Nephron progenitor cell (in vitro differentiated cells): ENCODE results near the gene MEF2D.

ENCODE experiments used
- DNase-seq: peaks from one replicate; pipeline ENCODE4 v3.0.0; 2021
- H3K27ac Mint-ChIP-seq: 2 replicates; pipeline ENCODE4 v1.8.0; 2021; ENCODE audit warnings: mild to moderate bottlenecking, moderate library complexity, mixed read lengths
- H3K27me3 Mint-ChIP-seq: 2 replicates; pipeline ENCODE4 v1.8.0; 2021; ENCODE audit warnings: mild to moderate bottlenecking, low read depth, mixed read lengths; ENCODE audit not compliant: poor library complexity
- H3K36me3 Mint-ChIP-seq: 2 replicates; pipeline ENCODE4 v1.8.0; 2021; ENCODE audit warnings: low read depth, mixed read lengths
- H3K4me1 Mint-ChIP-seq: 2 replicates; pipeline ENCODE4 v1.8.0; 2021; ENCODE audit warnings: mixed read lengths
- H3K4me3 Mint-ChIP-seq: 2 replicates; pipeline ENCODE4 v1.8.0; 2021; ENCODE audit warnings: mild to moderate bottlenecking, moderate library complexity, mixed read lengths
- H3K9me3 Mint-ChIP-seq: 2 replicates; pipeline ENCODE4 v1.8.0; 2021; ENCODE audit warnings: mild to moderate bottlenecking, moderate library complexity, mixed read lengths
- TF ChIP-seq, protein P1 (sequence below): fragments of 200-600 bp; sonication (generic); IDR thresholded peaks from 2 replicates; pipeline ENCODE4 v1.5.0; 2021; ENCODE audit warnings: antibody characterized with exemption

MEF2D gene

DNA sequence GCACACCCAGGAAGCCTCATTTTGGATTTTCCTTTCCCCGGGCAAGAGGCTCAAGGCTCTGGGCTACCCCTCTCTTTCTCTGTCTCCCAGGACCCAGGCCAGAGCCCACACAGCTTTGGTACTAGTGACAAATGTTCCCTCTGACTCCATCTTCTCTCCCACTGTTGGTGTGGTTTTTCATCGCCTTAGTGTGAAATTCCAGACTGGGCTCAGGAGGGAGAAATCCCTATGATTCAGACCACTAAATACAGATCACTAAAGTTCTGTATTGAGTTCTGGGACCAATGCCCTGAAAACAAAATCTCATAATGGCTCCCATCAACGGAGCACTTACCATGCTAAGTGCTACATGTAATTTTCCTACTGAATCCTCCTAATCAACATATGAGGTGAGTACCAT is 45.7 kb upstream of the MEF2D start:
- TF ChIP-seq, protein P1, sequence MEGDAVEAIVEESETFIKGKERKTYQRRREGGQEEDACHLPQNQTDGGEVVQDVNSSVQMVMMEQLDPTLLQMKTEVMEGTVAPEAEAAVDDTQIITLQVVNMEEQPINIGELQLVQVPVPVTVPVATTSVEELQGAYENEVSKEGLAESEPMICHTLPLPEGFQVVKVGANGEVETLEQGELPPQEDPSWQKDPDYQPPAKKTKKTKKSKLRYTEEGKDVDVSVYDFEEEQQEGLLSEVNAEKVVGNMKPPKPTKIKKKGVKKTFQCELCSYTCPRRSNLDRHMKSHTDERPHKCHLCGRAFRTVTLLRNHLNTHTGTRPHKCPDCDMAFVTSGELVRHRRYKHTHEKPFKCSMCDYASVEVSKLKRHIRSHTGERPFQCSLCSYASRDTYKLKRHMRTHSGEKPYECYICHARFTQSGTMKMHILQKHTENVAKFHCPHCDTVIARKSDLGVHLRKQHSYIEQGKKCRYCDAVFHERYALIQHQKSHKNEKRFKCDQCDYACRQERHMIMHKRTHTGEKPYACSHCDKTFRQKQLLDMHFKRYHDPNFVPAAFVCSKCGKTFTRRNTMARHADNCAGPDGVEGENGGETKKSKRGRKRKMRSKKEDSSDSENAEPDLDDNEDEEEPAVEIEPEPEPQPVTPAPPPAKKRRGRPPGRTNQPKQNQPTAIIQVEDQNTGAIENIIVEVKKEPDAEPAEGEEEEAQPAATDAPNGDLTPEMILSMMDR, result no peak
- peaks cover 14% of the 10 kb centered on the region for H3K4me1 Mint-ChIP-seq
- peak overlapping the region; percentile 53 for H3K27ac Mint-ChIP-seq
- no peak for DNase-seq
- peaks cover 38% of the 10 kb centered on the region for H3K36me3 Mint-ChIP-seq
- no peak overlapping the region for H3K4me3 Mint-ChIP-seq
- no peaks in the 10 kb centered on the region for H3K27me3 Mint-ChIP-seq
- H3K9me3 Mint-ChIP-seq, result no peaks in the 10 kb centered on the region

DNA sequence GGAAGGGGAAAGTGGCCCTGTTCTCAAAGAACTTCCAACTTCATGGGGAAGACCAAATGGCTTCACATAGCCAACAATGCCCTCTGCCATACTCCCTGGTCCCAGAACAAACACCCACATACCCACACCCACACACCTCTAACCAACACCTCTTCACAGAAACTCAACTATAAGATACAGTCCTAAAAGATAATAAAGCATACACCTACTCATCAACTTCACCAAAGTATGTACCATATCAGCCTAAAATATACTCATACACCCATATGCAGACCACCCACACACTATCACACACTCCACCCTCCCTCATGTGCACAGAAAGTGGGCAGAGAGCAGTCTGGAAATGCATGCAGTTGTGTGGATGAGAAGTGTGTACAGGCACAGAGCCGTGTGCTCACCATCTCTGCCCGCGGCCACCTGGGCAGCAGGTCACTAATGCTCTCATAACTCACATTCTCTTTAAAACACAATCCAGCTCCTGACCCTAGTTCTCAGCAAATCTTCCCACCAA is 44.1 kb upstream of the MEF2D start:
- Mint-ChIP-seq H3K4me1 (peaks cover 14% of the 10 kb centered on the region), H3K9me3 (no peaks in the 10 kb centered on the region), H3K36me3 (peaks cover 44% of the 10 kb centered on the region), H3K4me3 (no peak overlapping the region), H3K27me3 (no peaks in the 10 kb centered on the region), H3K27ac (no peak overlapping the region)
- DNase-seq, result no peak
- TF ChIP-seq, protein P1, result no peak

DNA sequence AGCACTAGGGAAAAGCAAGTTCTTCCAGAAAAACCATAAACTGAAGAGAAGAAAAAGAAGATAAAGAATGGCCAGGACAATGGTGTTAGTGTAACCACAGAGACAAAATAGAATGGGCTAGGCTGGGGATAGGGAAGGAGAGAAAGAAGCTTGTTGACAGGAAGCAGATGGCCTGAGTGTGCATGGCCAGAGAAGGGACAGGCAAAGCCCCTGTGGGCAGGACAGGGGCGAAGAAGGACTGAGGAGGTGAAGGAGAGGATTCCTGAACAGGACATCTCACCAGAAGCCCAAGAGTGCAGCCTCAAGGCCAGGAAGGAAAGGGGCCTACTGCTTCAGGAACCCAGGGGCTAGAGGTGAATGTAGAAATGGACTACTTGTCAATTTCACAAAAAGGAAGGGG is 42.5 kb upstream of the MEF2D start:
- no peaks in the 10 kb centered on the region for H3K9me3 Mint-ChIP-seq
- peaks cover 59% of the 10 kb centered on the region for H3K36me3 Mint-ChIP-seq
- H3K27ac Mint-ChIP-seq, result peak overlapping the region; percentile 22
- no peak overlapping the region for H3K4me3 Mint-ChIP-seq
- DNase-seq, result no peak
- H3K4me1 Mint-ChIP-seq, result peaks cover 14% of the 10 kb centered on the region
- TF ChIP-seq, protein P1, result no peak
- no peaks in the 10 kb centered on the region for H3K27me3 Mint-ChIP-seq

DNA sequence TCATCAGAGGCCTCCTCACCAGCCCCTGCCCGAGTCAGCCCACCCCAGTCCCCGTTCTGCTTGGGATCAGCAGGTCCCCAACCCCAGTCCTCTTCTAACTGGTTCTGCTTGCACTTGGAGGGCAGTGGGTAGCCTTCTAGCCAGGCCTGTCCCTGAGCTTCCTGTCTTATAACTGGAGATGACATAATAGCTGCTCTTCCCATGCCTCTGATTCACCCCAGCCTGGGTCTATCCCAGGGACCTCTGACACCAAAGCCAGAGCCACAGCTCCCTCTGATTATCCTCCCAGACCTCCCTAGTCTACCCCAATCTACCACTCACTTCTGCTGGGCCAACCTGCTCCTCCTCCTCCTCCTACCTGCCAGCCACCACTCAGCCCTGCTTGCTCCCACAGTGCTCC is 40.4 kb upstream of the MEF2D start:
- Mint-ChIP-seq H3K27ac (no peak overlapping the region), H3K36me3 (peaks cover 57% of the 10 kb centered on the region), H3K4me1 (peaks cover 14% of the 10 kb centered on the region), H3K27me3 (no peaks in the 10 kb centered on the region), H3K9me3 (no peaks in the 10 kb centered on the region), H3K4me3 (no peak overlapping the region)
- TF ChIP-seq, protein P1, result no peak
- DNase-seq, result no peak

DNA sequence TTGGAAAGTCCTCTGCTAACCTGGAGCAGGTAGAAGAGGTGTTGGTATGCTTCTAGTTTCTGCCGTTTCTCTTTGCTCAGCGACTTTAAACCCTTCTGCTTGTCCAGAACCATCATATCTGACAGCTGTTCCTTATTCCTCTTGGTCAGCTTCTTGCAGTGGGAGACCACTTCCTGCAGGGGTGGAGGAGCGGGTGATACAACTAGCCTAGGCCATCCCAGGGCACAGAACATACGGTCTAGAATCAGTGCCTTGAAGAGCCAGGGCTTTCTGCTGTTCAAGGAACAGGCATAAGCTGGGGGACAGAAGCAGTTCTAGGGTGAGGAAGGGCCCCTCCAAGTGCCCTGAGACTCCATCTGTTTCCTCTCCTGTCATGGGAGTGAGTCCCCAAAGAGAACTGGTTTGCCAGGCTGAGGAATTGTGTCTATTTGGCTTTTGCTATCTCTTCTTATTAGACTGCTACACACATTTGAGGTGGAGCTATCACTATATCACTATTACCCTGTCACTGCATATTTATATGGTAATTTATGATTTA is 39.3 kb upstream of the MEF2D start:
- Mint-ChIP-seq H3K9me3 (no peaks in the 10 kb centered on the region), H3K27me3 (peaks cover 4% of the 10 kb centered on the region), H3K4me1 (peaks cover 9% of the 10 kb centered on the region), H3K36me3 (peaks cover 63% of the 10 kb centered on the region), H3K27ac (no peak overlapping the region), H3K4me3 (no peak overlapping the region)
- TF ChIP-seq, protein P1, result no peak
- DNase-seq, result no peak

DNA sequence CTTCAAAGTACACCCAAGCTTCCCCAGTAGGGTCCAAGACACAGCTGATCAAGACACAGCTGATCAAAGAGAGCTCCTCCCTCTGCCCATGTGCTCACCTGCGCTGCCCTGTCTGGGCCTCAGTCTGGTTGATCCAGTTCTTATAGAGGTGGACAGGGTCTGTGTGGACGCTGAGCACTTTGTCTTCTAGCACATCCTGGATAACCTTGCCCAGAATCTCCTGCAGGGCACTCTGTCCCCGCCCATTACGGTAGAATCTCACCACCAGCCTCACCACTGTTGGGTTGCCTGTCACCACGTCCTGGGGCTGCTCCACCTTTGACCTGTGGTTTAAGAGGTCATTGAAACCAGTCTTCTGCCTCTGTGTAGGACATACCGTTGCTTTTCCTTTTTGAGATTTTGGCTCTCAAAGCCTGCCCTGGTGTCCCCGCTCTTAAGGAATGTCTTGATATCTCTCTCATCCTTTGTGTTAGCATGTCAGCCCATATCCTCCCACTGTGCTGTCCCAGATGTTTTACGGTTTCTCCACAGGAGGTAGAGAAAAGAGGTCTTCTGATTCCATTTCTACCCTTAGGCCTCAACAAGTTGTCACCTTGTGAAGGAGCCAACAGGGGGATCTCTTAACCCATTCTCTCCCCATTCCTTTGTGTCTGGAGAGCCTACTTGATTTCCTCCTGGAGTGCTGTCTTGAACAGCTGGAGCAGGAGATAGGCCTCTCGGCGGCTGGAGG is 38.3 kb upstream of the MEF2D start:
- H3K27me3 Mint-ChIP-seq, result peaks cover 4% of the 10 kb centered on the region

More for the DNA sequence above, 38.3 kb upstream of the MEF2D start:
- no peak overlapping the region for H3K4me3 Mint-ChIP-seq
- no peak for DNase-seq
- TF ChIP-seq, protein P1, result no peak
- H3K4me1 Mint-ChIP-seq, result no peaks in the 10 kb centered on the region
- H3K9me3 Mint-ChIP-seq, result no peaks in the 10 kb centered on the region
- peaks cover 68% of the 10 kb centered on the region for H3K36me3 Mint-ChIP-seq
- no peak overlapping the region for H3K27ac Mint-ChIP-seq
